Peyer's patch (tissue), 4 donors: Measurements from ENCODE around the gene CTRB2.

Experiments
- POLR2A ChIP-seq, 2 donors: fragments of 450-650 bp; IDR thresholded peaks; one replicate each; pipeline ENCODE4 v1.5.1; 2017; ENCODE audit warnings: antibody characterized with exemption in 2 of 2, mild to moderate bottlenecking in 2 of 2, moderate library complexity in 2 of 2
- TF ChIP-seq, protein P1 (sequence below), 6 experiments: fragments of 450-650 bp in 4 of 6; fragments of 200-600 bp in 2 of 6; sonication (generic) in 1 of 6; IDR thresholded peaks; one replicate each; pipeline ENCODE4 v1.5.1; 2017 to 2019; ENCODE audit warnings: antibody characterized with exemption in 6 of 6, mild to moderate bottlenecking in 3 of 6, moderate library complexity in 1 of 6

DNA sequence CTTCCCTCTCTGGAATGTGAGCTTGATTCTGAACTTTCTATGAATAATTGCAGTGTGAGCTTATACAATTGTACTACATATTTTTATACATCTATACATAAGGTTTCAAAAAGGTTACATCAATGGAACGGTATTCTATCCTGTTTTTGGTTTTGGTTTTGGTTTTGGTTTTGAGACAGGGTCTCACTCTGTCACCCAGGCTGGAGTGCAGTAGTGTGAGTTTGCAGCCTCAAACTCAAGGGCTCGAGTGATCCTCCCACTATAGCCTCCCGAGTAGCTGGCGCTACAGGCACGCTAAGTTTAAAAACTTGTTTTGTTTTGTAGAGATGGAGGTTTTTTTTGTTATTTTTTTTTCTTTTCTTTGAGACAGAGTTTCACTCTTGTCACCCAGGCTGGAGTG lies 12.9 kb upstream of the CTRB2 start:
- TF ChIP-seq POLR2A (IDR thresholded peaks at IDR 0.05): no peak
- TF ChIP-seq, protein P1, sequence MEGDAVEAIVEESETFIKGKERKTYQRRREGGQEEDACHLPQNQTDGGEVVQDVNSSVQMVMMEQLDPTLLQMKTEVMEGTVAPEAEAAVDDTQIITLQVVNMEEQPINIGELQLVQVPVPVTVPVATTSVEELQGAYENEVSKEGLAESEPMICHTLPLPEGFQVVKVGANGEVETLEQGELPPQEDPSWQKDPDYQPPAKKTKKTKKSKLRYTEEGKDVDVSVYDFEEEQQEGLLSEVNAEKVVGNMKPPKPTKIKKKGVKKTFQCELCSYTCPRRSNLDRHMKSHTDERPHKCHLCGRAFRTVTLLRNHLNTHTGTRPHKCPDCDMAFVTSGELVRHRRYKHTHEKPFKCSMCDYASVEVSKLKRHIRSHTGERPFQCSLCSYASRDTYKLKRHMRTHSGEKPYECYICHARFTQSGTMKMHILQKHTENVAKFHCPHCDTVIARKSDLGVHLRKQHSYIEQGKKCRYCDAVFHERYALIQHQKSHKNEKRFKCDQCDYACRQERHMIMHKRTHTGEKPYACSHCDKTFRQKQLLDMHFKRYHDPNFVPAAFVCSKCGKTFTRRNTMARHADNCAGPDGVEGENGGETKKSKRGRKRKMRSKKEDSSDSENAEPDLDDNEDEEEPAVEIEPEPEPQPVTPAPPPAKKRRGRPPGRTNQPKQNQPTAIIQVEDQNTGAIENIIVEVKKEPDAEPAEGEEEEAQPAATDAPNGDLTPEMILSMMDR (IDR thresholded peaks at IDR 0.05): no peak
